GM18867 (cell line): Measurements from ENCODE around the gene SERPINA6.
"Not testable (repeated sequence)": the region's sequence is repeated elsewhere in the genome, so short reads cannot be mapped to it uniquely, and the experiment has no call there.

Experiments
- ATAC-seq: cut with Tn5 transposase; IDR thresholded peaks from one replicate; pipeline ENCODE4 v1.9.1; 2021; ENCODE audit warnings: mild to moderate bottlenecking, moderate library complexity; ENCODE audit not compliant: unreplicated experiment

SERPINA6 gene, protein sequence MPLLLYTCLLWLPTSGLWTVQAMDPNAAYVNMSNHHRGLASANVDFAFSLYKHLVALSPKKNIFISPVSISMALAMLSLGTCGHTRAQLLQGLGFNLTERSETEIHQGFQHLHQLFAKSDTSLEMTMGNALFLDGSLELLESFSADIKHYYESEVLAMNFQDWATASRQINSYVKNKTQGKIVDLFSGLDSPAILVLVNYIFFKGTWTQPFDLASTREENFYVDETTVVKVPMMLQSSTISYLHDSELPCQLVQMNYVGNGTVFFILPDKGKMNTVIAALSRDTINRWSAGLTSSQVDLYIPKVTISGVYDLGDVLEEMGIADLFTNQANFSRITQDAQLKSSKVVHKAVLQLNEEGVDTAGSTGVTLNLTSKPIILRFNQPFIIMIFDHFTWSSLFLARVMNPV

GRCh38 chr14:94322648-94323570 is at the start of gene SERPINA6:
Gene SERPINA6, minus strand, starts transcription at chr14:94323336. Its CDS starts 8,688 bp downstream, at chr14:94314648.
- no peak for ATAC-seq

- ATAC-seq: no peak
Observed at GRCh38 chr14:94372021-94372605, 49.0 kb upstream of the SERPINA6 start.

GRCh38 chr14:94370524-94370910 is 47.4 kb upstream of the SERPINA6 start:
- no peak for ATAC-seq

DNA sequence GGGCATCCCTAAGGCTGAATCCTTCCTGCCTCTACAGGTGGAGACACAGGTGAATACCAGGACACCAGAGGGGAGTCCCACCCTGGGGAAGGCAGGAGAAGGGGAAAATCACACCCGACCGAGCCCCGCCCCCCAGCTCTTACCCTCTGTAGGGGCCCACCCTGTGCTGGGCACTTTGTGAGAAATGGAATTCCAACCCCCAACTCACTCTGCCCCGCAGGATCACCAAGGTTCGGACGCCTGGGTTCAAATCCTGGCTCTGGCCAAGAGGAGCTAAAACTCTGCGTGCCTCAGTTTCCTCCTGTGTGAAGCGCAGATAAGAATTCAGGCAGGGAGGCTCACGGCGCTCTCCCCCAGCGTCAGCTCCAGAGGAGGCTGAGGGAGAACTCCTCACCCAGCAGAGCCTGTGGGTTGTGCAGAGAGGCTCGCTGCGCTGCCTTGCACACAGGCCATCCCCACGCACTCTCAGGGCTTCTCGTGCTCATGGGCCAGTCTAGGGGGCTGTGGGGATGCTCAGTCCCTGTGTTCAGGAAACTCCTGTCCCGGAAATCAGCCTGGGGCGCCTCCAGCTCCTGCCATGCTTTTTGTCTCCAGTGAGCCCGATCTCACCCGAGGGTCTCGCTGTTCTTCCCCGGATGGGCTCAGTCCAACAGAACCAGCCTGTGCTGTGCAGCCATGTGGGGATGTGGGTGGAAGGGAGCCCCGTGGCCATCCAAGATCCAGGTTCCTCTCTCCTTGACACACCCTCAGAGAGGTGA is 46.8 kb upstream of the SERPINA6 start:
- ATAC-seq: not testable (repeated sequence)

- ATAC-seq: no peak
Observed at GRCh38 chr14:94368956-94369355, 45.8 kb upstream of the SERPINA6 start.

DNA sequence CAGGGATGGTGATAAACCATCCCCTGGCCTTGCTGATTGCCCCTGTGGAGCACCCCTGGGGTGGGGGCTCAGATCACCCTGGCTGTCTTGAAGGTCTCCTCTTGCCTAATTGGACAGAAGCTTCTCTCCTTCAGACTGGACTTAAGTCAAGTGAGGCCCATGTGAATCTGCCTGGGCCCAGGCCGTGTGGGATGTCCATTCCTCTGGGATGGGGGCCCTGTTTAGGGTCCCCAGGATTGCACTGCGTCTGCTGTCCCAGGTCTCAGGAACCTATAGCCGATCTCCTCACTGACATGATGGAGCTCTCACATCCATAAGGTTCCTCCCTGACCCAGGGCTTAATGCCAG is 45.1 kb upstream of the SERPINA6 start:
- no peak for ATAC-seq

- ATAC-seq: no peak
Observed at GRCh38 chr14:94367347-94368242, 44.5 kb upstream of the SERPINA6 start.

- no peak for ATAC-seq
Observed at GRCh38 chr14:94366146-94366915, 43.2 kb upstream of the SERPINA6 start, which contains the start of gene SERPINA2. Gene SERPINA2, minus strand, starts transcription at chr14:94366698.

DNA sequence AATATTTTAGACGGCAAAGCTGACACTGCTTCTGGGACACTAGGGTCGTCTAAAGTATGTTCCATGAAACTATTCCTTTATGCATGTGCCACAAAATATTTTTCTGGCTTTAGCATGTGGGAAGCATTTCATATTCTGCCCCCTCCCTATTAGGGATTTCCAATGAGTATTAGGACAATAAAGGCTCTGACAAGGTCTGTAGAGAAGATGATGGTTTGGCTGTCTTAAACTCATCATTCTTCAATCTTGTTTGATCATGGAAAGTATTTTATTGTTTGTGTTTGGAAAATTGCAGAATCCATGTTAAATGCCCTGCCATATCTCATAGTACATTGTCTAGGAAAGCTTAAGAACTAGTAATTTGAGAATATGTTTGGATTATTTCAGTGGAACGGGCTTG is 42.5 kb upstream of the SERPINA6 start:
- ATAC-seq: no peak

DNA sequence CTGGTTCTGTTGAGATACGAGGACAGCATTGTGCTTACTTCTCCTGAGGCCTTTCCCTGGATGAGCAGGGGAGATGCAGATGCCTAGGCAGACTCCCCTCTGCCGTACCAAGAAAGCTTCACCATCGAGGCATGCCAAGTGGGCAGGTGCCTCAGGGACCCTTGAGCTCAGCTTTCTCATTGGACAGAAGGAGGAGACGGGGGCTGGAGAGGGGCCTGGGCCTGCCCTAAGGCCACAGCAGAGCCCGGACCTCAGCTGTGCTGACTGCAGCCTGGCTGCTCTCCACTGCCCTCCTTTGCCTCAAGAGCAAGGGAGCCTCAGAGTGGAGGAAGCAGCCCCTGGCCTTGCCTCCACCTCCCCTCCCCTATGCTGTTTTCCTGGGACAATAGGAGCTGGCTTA is 41.8 kb upstream of the SERPINA6 start:
- ATAC-seq: no peak

DNA sequence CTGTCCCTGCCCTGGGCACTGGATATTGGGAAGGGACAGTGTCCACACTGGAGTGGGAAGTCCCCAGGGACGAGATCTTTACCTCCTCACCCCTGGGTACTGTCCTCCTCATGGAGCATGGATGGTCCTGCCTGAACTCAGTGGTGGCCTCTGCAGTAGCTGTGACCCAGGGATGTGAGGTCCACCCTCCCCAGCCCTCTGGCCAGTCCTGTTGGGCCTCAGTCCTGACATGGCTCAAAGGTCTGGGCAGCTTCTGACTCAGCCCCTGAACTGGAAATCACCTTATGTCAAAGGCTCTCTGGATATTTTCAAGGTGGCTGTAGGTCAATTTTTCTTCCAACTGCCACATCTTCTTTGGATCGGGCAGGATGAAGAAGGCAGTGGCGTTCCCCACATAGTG is 40.9 kb upstream of the SERPINA6 start:
- no peak for ATAC-seq

GRCh38 chr14:94363151-94363624 is 40.1 kb upstream of the SERPINA6 start:
- no peak for ATAC-seq

DNA sequence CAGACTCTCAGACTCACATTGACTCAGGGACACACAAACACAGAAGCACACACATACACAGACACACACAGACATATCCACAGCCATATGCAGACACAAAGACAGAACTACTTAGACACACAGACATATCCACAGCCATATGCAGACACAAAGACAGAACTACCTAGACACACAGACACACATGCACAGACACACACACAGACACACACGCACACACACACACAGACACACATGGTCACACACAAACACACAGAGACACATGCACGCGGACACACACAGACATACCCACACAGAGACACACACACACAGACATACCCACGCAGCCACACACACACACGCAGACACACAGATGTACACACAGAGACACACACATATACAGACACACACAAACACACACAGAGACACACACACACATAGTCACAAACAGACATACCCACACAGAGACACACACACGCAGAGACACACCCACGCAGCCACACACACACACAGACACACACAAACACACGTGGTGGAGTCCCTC is 39.5 kb upstream of the SERPINA6 start:
- ATAC-seq: no peak

DNA sequence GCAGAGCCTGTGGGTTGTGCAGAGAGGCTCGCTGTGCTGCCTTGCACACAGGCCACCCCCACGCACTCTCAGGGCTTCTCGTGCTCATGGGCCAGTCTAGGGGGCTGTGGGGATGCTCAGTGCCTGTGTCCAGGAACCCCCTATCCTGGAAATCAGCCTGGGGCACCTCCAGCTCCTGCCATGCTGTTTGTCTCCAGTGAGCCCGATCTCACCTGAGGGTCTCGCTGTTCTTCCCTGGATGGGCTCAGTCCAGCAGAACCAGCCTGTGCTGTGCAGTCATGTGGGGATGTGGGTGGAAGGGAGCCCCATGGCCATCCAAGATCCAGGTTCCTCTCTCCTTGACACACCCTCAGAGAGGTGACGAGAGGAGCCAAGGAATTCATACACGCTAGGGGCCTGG is 38.5 kb upstream of the SERPINA6 start:
- no peak for ATAC-seq

GRCh38 chr14:94360945-94361565 is 37.9 kb upstream of the SERPINA6 start:
- no peak for ATAC-seq

GRCh38 chr14:94357166-94357565 is 34.0 kb upstream of the SERPINA6 start:
- ATAC-seq: no peak

- no peak for ATAC-seq
Observed at GRCh38 chr14:94356379-94357056, 33.4 kb upstream of the SERPINA6 start.
